ENCODE measurements around the gene IL1R1.
"Not testable (repeated sequence)": the region's sequence is repeated elsewhere in the genome, so short reads cannot be mapped to it uniquely, and the experiment has no call there.

The IL1R1 gene

DNA sequence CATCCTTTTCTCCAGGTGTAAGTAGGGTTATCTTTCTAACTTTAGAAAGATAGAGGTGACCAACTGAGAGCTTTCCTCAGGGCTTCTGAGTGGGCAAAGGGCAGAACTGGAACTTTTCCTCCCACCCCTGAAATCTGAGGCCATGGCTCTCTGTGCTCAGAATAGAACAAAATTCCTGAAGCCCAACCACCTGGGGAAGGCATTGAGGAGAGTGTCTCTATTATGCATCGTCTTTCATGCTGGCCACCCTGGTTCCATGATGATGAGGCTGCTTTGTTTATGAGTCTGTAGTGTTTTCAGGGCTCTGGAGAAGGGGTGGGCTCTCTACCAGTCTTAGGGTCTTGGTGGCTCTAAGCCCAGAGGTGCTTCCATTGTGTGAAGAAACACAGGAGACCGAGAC is 30.7 kb upstream of the IL1R1 start:
- DNase-seq: no peak

DNA sequence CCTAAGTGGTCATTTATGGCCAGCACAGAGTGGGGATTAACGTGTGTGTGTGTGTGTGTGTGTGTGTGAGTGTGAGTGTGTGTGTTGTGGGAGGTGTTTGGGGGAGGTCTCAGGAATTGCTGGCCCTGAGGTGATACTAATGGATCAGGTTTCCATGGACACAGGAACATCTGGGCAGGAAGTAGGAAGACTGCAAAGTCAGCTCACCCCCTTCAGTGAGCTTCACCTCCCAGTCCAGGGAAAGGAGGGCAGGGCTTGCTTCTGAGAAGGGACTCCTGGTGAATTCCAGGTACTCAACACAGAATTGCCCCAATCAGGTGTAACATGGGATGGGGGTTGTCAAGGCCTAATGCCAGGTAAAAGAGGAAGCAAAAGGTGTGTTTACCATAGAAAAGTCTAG is 30.3 kb upstream of the IL1R1 start:
- no peak for DNase-seq

GRCh38 chr2:102112692-102113665 is 29.6 kb upstream of the IL1R1 start:
- DNase-seq: no peak

DNA sequence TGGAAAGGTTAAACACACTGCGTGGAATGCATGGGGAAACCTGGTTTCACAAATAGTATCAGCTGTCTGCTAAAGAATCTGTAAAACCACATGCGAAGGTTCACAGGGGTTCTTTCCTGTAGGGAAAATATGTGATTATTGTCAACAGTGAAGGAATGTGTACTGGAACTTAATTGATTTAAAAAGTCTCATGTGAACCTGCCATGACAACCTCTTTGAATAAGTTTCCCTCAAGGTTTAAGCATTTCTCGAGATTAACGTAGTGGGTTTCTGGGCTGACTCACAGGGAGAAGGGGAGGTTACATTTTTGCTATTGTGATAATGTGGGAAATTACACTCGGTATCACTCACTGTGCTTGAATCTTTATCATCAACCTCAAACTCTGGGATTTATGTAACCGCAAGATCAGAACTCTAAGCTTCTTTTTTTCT is 28.2 kb upstream of the IL1R1 start:
- no peak for DNase-seq

- DNase-seq: no peak
Observed at GRCh38 chr2:102114851-102115497, 27.6 kb upstream of the IL1R1 start.

- no peak for DNase-seq
Observed at GRCh38 chr2:102116630-102117471, 25.7 kb upstream of the IL1R1 start.

DNA sequence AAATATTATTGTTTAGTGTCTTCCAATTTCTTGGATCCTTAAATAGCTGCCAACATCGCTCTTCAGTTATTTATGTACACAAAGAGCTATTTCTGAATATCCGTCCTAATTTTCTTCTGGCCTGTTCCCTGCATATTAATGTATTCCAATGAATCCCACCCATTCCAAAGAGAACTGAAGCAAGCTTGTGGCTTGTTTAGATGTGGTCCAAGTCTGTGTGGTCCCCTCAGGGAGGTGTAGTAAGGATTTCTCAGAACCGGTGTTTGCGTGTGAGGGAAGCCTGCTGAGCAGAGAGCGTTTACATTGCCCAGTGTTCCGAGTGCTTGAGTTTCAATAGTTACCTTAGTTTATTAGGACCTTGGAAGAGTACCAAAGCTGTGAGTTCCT is 25.1 kb upstream of the IL1R1 start:
- no peak for DNase-seq

DNA sequence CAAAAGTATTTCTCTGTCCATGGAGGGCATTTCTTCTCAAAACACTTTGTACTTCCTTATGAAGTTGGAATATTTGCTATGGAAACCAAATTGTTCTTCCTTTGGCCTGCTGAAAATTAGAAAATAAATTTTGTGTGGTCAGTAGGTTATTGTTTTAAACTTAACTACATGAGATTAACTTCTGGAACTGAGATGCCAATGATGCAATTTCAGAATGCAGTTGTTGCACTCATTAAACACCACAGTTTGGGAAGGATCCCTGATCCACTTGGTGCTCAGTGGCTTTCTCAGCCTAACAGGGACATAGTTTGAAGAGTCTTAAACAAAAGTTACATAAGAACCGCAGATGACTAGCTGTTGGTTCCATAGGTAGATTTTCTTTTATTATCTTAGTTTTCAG is 23.3 kb upstream of the IL1R1 start:
- DNase-seq: no peak

DNA sequence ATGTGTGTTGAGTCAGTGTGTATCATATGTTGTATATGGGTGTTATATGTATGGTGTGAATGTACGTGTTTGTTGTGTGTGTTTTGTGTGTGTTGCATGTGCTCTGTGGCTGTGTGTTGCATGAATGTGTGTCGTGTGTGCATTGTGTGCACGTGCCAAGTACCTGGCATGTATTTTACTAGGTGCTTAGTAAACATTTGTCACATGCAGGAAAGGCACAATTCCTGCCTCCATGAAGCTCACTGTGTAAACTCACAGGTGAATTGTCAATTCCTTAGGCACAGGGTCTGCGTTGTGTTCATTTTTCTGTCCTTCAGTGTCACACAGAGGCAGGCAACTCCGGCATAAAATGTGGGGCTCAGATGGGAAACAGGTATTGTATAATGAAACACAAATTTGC is 22.3 kb upstream of the IL1R1 start:
- no peak for DNase-seq

GRCh38 chr2:102120701-102121159 is 21.8 kb upstream of the IL1R1 start:
- no peak for DNase-seq

GRCh38 chr2:102122115-102122514 is 20.4 kb upstream of the IL1R1 start:
- no peak for DNase-seq

DNA sequence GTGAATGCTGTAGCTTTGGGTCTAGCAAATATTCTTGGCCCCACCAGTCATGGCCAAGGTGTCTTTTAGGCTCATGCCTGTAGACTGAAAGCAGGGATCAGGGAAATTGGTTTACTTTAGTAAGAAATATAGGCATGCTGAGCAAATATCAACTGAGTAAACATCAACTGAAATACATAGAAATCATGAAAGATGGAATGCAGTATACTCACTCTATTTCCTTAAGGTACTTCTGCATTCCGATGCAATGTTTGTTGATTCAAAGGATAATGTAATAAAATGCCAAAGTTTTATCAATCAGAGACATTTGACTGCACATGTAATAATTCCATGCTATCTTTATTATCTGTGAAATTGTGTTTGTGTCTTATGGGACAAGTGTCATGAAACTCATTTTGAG is 19.6 kb upstream of the IL1R1 start:
- DNase-seq: no peak

DNA sequence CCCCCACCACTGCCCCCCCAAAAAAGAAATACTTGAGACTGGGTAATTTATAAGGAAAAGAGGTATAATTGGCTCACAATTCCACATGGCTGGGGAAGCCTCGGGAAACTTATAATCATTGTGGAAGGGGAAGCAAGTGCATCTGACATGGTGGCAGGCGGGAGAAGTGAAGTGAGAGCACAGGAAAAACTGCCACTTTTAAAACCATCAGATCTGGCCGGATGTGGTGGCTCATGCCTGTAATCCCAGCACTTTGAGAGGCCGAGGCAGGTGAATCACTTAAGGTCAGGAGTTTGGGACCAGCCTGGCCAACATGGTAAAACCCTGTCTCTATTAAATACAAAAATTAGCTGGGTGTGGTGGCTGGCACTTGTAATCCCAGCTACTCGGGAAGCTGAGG is 18.1 kb upstream of the IL1R1 start:
- DNase-seq: not testable (repeated sequence)

DNA sequence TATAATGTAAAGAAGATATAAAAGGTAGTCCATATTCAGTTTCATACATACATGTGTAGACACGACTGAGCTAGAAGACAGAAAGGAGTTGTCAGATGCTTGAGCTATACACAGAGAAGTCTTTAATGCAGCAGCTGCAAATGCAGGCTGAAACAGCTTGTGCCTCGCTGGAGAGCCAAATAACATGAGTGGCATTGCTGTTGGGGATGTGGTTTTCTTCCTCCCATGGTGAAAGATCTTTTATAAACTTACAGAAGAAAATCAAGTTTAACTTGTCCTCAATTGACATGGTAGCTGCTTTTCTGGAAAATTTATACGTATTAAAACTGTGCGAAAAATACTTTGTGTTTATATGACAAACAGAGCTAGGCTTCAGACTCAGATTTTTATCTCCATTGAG is 16.4 kb upstream of the IL1R1 start:
- DNase-seq: no peak

DNA sequence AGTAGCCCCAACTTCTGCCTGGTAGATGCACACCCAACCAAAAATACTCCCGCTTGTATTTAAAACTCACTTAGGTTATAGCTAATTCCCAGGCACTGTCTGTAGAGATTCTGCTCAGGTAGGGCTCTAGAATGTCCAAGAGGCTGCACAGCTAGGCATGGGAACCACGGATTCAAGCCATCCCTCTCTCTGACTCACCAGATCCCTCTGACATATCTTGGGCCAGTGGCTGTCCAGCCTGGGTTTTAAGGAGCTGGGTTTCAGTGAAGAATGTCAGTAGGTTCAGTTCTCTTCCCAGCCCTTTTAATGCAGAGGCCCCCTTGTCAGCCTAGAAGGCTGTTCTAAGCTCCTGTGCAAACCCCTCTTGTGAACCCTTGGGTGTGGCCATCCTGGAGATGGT is 15.9 kb upstream of the IL1R1 start:
- DNase-seq: no peak

GRCh38 chr2:102129082-102129481 is 13.5 kb upstream of the IL1R1 start:
- no peak for DNase-seq

GRCh38 chr2:102129951-102130646 is 12.4 kb upstream of the IL1R1 start:
- no peak for DNase-seq

- no peak for DNase-seq
Observed at GRCh38 chr2:102130647-102130991, 11.9 kb upstream of the IL1R1 start.

DNA sequence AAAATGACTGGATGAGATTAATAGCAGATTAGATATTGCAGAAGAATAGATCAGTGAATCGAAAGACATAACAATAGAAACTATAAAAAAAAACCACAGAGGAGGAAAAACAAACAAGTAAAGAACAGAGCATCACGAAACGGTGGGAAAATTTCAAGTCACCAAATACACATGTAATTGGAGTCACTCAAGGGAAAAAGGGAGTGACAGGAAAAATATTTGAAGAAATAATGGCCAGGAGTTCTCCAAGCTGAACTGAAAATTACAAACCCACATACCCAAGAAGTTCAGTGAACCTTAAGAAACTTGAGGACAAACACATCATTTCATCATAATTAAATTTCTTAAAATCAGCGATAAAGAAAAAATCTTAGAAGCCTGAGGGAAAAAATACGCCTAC is 11.0 kb upstream of the IL1R1 start:
- DNase-seq: no peak

GRCh38 chr2:102137138-102137537 is 5.4 kb upstream of the IL1R1 start:
- DNase-seq: no peak

GRCh38 chr2:102138331-102138730 is 4.2 kb upstream of the IL1R1 start:
- DNase-seq: no peak

- no peak for DNase-seq
Observed at GRCh38 chr2:102139851-102140250, 2.7 kb upstream of the IL1R1 start.

GRCh38 chr2:102140377-102140776 is 2.2 kb upstream of the IL1R1 start:
- no peak for DNase-seq

Measured in NK-92 treated with Interleukin-12 subunit alpha and Interleukin-12 subunit beta, amount 100 ng/mL, for 24 hours (cell line).